ENCODE measurements around the gene SP6. TPM values are rescaled to one million over a fixed set of nuclear protein-coding genes. Genes with fewer than 3 reads are reported as not detected.

The SP6 gene
- total RNA-seq, 1 donor, result under 0.01 TPM

DNA sequence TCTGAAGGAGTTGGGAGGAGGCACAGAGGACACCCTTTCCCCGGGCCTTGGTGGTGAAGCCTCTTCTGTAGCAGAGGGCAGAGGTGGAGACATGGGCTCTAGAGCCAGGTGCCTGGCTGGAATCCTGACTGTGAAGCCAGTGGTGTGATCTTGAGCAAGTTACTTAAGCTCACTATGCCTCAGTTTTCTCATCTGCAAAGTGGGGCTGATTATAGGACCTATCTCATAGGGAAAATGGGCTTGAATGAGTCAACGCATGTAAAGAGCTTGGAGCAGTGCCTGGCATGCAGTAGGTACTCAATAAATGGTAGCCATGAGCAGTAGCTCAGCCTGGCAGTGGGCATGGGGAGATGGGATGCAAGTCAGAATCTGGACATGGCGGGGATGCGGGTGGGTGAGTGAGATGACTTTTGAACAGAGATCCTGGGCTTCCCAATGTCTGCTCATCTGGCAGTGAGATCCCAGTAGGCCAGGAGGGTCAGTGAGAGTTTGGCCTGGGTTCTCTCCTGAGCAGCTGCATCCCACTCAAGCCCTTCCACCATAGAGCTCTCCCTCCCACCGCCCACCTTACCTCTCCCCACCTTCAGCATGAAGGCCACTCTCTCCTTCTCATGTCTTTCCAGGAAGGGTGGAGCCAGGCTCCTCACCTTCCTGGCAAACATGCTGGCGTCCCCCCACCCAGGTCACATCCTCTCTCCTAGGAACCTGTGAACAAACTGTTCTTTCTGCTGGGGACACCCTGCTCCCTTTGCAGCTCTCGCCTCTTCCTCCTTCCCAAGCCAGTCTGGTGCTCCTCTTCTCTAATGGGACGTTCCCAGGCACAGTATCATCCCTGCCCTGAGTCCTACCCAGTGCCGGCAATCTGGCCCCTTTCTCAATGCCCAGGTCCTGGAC is 32.0 kb upstream of the SP6 start:
- peak overlapping the region; percentile 96 for H2AFZ ChIP-seq (ENCODE audit: low read length)
- H3K79me2 ChIP-seq (ENCODE audit: insufficient read depth, low read length), result no peaks in the 10 kb centered on the region
- no peak for DNase-seq (ENCODE audit: insufficient read length, low spot score, missing footprints)
- H3K27me3 ChIP-seq (ENCODE audit: insufficient read depth, low read length), result no peaks in the 10 kb centered on the region
- no peaks in the 10 kb centered on the region for H3K9me3 ChIP-seq (ENCODE audit: low read depth, low read length)
- TF ChIP-seq, protein P1, sequence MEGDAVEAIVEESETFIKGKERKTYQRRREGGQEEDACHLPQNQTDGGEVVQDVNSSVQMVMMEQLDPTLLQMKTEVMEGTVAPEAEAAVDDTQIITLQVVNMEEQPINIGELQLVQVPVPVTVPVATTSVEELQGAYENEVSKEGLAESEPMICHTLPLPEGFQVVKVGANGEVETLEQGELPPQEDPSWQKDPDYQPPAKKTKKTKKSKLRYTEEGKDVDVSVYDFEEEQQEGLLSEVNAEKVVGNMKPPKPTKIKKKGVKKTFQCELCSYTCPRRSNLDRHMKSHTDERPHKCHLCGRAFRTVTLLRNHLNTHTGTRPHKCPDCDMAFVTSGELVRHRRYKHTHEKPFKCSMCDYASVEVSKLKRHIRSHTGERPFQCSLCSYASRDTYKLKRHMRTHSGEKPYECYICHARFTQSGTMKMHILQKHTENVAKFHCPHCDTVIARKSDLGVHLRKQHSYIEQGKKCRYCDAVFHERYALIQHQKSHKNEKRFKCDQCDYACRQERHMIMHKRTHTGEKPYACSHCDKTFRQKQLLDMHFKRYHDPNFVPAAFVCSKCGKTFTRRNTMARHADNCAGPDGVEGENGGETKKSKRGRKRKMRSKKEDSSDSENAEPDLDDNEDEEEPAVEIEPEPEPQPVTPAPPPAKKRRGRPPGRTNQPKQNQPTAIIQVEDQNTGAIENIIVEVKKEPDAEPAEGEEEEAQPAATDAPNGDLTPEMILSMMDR (IDR thresholded peaks at IDR 0.05; ENCODE audit: extremely low read depth, low read depth, low read length), result no peak
- no peaks in the 10 kb centered on the region for H4K20me1 ChIP-seq (ENCODE audit: insufficient read depth, low read length)
- peak overlapping the region; percentile 67 for H3K4me3 ChIP-seq (ENCODE audit: insufficient read depth, low read length)
- H3K36me3 ChIP-seq (ENCODE audit: insufficient read depth, low read length), result no peaks in the 10 kb centered on the region
- H3K4me2 ChIP-seq (ENCODE audit: insufficient read depth, low read length), result peak overlapping the region; percentile 85
- H3K4me1 ChIP-seq (ENCODE audit: insufficient read depth, low read length), result peaks cover 29% of the 10 kb centered on the region
- H3K27ac ChIP-seq (ENCODE audit: low read depth, low read length), result peak overlapping the region; percentile 81

DNA sequence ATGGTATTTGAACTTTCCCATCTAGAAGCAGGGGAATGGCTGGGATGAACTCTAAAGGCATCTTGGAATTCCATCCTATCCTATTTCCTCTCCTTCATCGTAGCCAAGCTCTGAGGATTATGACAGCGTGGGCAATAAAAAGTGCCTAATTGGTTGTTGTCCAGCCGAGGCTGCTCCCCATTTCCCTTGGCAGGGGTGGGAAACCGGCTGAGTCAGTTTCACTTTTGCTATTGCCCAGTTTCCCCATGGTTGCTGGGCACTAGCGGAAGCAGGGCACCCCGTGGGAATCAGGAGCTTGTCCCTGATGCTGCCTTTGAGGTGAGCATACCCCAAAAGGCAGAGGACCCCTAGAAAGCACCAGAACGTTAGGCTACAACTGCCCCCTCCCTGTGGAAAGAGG is 31.3 kb upstream of the SP6 start:
- TF ChIP-seq, protein P1 (IDR thresholded peaks at IDR 0.05; ENCODE audit: extremely low read depth, low read depth, low read length), result no peak
- H3K9me3 ChIP-seq (ENCODE audit: low read depth, low read length), result no peaks in the 10 kb centered on the region
- H3K79me2 ChIP-seq (ENCODE audit: insufficient read depth, low read length), result no peaks in the 10 kb centered on the region
- H3K4me2 ChIP-seq (ENCODE audit: insufficient read depth, low read length), result peak overlapping the region; percentile 85
- no peaks in the 10 kb centered on the region for H3K27me3 ChIP-seq (ENCODE audit: insufficient read depth, low read length)
- peaks cover 32% of the 10 kb centered on the region for H3K4me1 ChIP-seq (ENCODE audit: insufficient read depth, low read length)
- H4K20me1 ChIP-seq (ENCODE audit: insufficient read depth, low read length), result no peaks in the 10 kb centered on the region
- peak overlapping the region; percentile 96 for H2AFZ ChIP-seq (ENCODE audit: low read length)
- peak overlapping the region; percentile 67 for H3K4me3 ChIP-seq (ENCODE audit: insufficient read depth, low read length)
- no peaks in the 10 kb centered on the region for H3K36me3 ChIP-seq (ENCODE audit: insufficient read depth, low read length)
- H3K27ac ChIP-seq (ENCODE audit: low read depth, low read length), result peak overlapping the region; percentile 81
- DNase-seq (ENCODE audit: insufficient read length, low spot score, missing footprints), result peak; percentile 94

DNA sequence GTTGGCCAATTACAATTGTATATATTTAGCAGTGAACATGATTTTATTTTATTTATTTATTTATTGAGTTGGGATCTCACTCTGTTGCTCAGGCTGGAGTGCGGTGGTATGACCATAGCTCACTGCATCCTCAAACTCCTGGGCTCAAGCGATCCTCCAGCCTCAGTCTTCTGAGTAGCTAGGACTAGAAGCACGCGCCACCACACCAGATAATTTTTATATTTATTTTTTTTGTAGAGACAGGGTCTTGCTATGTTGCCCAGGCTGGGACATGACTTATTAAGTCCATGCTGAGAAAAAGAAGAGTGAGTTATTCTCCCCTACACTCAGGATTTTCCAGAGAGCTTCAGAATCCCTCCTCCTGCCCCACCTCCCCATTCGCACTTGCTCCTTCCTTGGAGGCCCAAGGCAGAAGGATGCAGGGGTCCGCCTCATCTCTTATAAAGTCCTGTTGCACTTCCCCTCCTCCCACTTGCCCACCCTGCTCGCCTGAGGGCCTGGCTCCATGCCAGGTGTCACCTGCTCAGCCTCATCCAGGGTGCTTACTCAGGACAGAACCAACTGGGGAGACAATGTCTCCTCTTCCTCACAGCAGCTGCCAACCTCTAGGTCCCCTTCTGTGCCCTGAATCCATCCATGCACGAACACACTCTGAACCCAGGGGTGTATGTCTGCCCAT is 29.0 kb upstream of the SP6 start:
- no peak overlapping the region for H2AFZ ChIP-seq (ENCODE audit: low read length)
- H3K4me1 ChIP-seq (ENCODE audit: insufficient read depth, low read length), result peaks cover 38% of the 10 kb centered on the region
- no peak for DNase-seq (ENCODE audit: insufficient read length, low spot score, missing footprints)
- H3K27ac ChIP-seq (ENCODE audit: low read depth, low read length), result no peak overlapping the region
- H3K9me3 ChIP-seq (ENCODE audit: low read depth, low read length), result no peaks in the 10 kb centered on the region
- H3K36me3 ChIP-seq (ENCODE audit: insufficient read depth, low read length), result no peaks in the 10 kb centered on the region
- H3K27me3 ChIP-seq (ENCODE audit: insufficient read depth, low read length), result no peaks in the 10 kb centered on the region
- H3K4me3 ChIP-seq (ENCODE audit: insufficient read depth, low read length), result no peak overlapping the region
- no peaks in the 10 kb centered on the region for H4K20me1 ChIP-seq (ENCODE audit: insufficient read depth, low read length)
- no peak overlapping the region for H3K4me2 ChIP-seq (ENCODE audit: insufficient read depth, low read length)
- TF ChIP-seq, protein P1 (IDR thresholded peaks at IDR 0.05; ENCODE audit: extremely low read depth, low read depth, low read length), result no peak
- H3K79me2 ChIP-seq (ENCODE audit: insufficient read depth, low read length), result no peaks in the 10 kb centered on the region

DNA sequence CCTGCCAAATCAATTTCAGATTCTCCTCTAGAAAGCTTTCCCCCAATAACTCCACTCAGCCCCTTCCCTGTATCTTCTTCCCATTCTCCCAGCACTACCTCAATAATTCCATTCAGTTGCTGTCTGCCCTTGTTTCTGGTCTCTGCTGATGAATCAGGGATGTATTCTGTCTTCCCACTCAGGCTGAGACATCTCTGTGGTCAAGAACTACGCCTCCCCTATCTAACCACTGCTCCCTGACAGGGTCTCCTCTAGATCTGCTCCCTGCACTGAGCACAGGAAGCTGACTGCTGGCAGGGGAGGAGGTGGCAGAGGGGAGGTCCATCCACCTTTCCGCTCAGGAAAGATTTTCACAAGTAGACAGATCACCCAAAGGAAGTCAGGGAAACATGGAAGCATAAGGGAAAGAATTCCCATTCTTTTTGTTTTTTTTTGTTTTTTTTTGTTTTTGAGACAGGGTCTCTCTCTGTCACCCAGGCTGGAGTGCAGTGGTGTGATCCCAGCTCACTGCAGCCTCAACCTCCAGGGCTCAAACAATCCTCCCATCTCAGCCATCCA is 28.1 kb upstream of the SP6 start:
- peak overlapping the region; percentile 64 for H3K27ac ChIP-seq (ENCODE audit: low read depth, low read length)
- peaks cover 39% of the 10 kb centered on the region for H3K4me1 ChIP-seq (ENCODE audit: insufficient read depth, low read length)
- no peaks in the 10 kb centered on the region for H3K27me3 ChIP-seq (ENCODE audit: insufficient read depth, low read length)
- H3K36me3 ChIP-seq (ENCODE audit: insufficient read depth, low read length), result no peaks in the 10 kb centered on the region
- H3K9me3 ChIP-seq (ENCODE audit: low read depth, low read length), result no peaks in the 10 kb centered on the region
- TF ChIP-seq, protein P1 (IDR thresholded peaks at IDR 0.05; ENCODE audit: extremely low read depth, low read depth, low read length), result no peak
- no peak overlapping the region for H2AFZ ChIP-seq (ENCODE audit: low read length)
- H3K4me2 ChIP-seq (ENCODE audit: insufficient read depth, low read length), result peak overlapping the region; percentile 80
- peak overlapping the region; percentile 34 for H3K4me3 ChIP-seq (ENCODE audit: insufficient read depth, low read length)
- no peaks in the 10 kb centered on the region for H4K20me1 ChIP-seq (ENCODE audit: insufficient read depth, low read length)
- no peaks in the 10 kb centered on the region for H3K79me2 ChIP-seq (ENCODE audit: insufficient read depth, low read length)
- DNase-seq (ENCODE audit: insufficient read length, low spot score, missing footprints), result peak; percentile 94

Measured in osteoblast (primary cell).